NCI-H510A (cell line): ENCODE data around the gene EFCAB9.
A peak's percentile ranks its signal among the peaks of the same experiment; 100 is the strongest.

Experiments used
- DNase-seq: peaks from one replicate; lab custom pipeline; 2025; lab: John Stamatoyannopoulos, UW

EFCAB9 gene

GRCh38 chr5:172166030-172166826 is 27.7 kb upstream of the EFCAB9 start:
- no peak for DNase-seq

GRCh38 chr5:172167895-172168294 is 26.1 kb upstream of the EFCAB9 start:
- no peak for DNase-seq

- DNase-seq: no peak
Measured at GRCh38 chr5:172168311-172168710, 25.7 kb upstream of the EFCAB9 start.

GRCh38 chr5:172169216-172169615 is 24.8 kb upstream of the EFCAB9 start:
- no peak for DNase-seq

GRCh38 chr5:172170251-172170701 is 23.7 kb upstream of the EFCAB9 start:
- DNase-seq: no peak

GRCh38 chr5:172171118-172171517 is 22.9 kb upstream of the EFCAB9 start:
- no peak for DNase-seq

GRCh38 chr5:172172912-172173563 is 20.9 kb upstream of the EFCAB9 start:
- no peak for DNase-seq

GRCh38 chr5:172173564-172174153 is 20.3 kb upstream of the EFCAB9 start:
- DNase-seq: no peak

- DNase-seq: no peak
Measured at GRCh38 chr5:172175263-172175719, 18.7 kb upstream of the EFCAB9 start.

- DNase-seq: no peak
Measured at GRCh38 chr5:172177176-172177575, 16.8 kb upstream of the EFCAB9 start.

- no peak for DNase-seq
Measured at GRCh38 chr5:172178301-172178987, 15.5 kb upstream of the EFCAB9 start.

GRCh38 chr5:172178991-172179989 is 14.7 kb upstream of the EFCAB9 start:
- no peak for DNase-seq

- no peak for DNase-seq
Measured at GRCh38 chr5:172180936-172181335, 13.0 kb upstream of the EFCAB9 start.

- DNase-seq: no peak
Measured at GRCh38 chr5:172182291-172182690, 11.7 kb upstream of the EFCAB9 start.

- DNase-seq: no peak
Measured at GRCh38 chr5:172183881-172184280, 10.1 kb upstream of the EFCAB9 start.

- DNase-seq: no peak
Measured at GRCh38 chr5:172185096-172185461, 8.9 kb upstream of the EFCAB9 start.

GRCh38 chr5:172186114-172186695 is 7.8 kb upstream of the EFCAB9 start:
- DNase-seq: no peak

GRCh38 chr5:172187118-172188032 is 6.6 kb upstream of the EFCAB9 start:
- DNase-seq: no peak

GRCh38 chr5:172188033-172188892 is 5.7 kb upstream of the EFCAB9 start, which contains the start of gene STK10:
Gene STK10, minus strand, starts transcription at chr5:172188224. Its CDS starts 182 bp downstream, at chr5:172188042.
- DNase-seq: peak; percentile 65
